ENCODE measurements around the gene NAGK. TPM values are rescaled to one million over a fixed set of nuclear protein-coding genes. Genes with fewer than 3 reads are reported as not detected.
A peak's percentile ranks its signal among the peaks of the same experiment; 100 is the strongest.
"Not testable (repeated sequence)": the region's sequence is repeated elsewhere in the genome, so short reads cannot be mapped to it uniquely, and the experiment has no call there.

NAGK gene
- total RNA-seq: 10 to 100 TPM; 46.7 to 93.8 (median 66.1) TPM

GRCh38 chr2:71068218-71069035 lies at the start of gene NAGK:
Gene NAGK (plus strand): TSS chr2:71068648. CDS start chr2:71068684, 36 bp downstream.
- 0 to 5% methylated on average over 4 to 6 of the region's 66 CpGs for WGBS, 2 donors (ENCODE audit: low coverage in 1 of 2)
- H3K27ac ChIP-seq: peak within 1 kb of the TSS; percentile 87 to 94 (median 93)
- H3K4me3 ChIP-seq: peak within 1 kb of the TSS; percentile 85 to 93
- no peaks in the 10 kb centered on the region for H3K9me3 ChIP-seq
- H3K4me1 ChIP-seq: peaks cover 0 to 52% (median 16%) of the 10 kb centered on the region in 3 donors
- ATAC-seq: peak; percentile 95
- TF ChIP-seq POLR2AphosphoS5 (IDR thresholded peaks at IDR 0.05): peak; percentile 100
- TF ChIP-seq EP300 (IDR thresholded peaks at IDR 0.05): no peak
- TF ChIP-seq CTCF (IDR thresholded peaks at IDR 0.05): peak in 2 of 4 experiments; percentile 1 to 34
- peak; percentile 99 for TF ChIP-seq POLR2A (IDR thresholded peaks at IDR 0.05)
- H3K36me3 ChIP-seq: peaks cover 0 to 29% of the 10 kb centered on the region in 2 donors
- no peaks in the 10 kb centered on the region for H3K27me3 ChIP-seq

GRCh38 chr2:71019989-71020388 lies 48.5 kb upstream of the NAGK start:
- H3K27ac ChIP-seq, H3K27me3 ChIP-seq, H3K4me1 ChIP-seq, H3K9me3 ChIP-seq, H3K4me3 ChIP-seq, H3K36me3 ChIP-seq, ATAC-seq: not testable (repeated sequence)
- WGBS, 2 donors (ENCODE audit: low coverage in 1 of 2): 77 to 93% methylated on average over 5 to 6 of the region's 6 CpGs

- WGBS, 2 donors (ENCODE audit: low coverage in 1 of 2): 83 to 85% methylated on average over 1 to 7 of the region's 14 CpGs
- not testable (repeated sequence) for H3K9me3 ChIP-seq, H3K27me3 ChIP-seq, ATAC-seq, H3K4me1 ChIP-seq, H3K27ac ChIP-seq, H3K36me3 ChIP-seq, H3K4me3 ChIP-seq
These were observed 47.1 kb upstream of the NAGK start for GRCh38 chr2:71021394-71021793.

- H3K36me3 ChIP-seq, H3K4me1 ChIP-seq, H3K27me3 ChIP-seq, H3K27ac ChIP-seq, H3K4me3 ChIP-seq, H3K9me3 ChIP-seq, ATAC-seq: not testable (repeated sequence)
- WGBS, 2 donors (ENCODE audit: low coverage in 1 of 2): 42 to 79% methylated on average over 2 to 8 of the region's 15 CpGs
These were observed 44.8 kb upstream of the NAGK start for GRCh38 chr2:71023553-71024243.

GRCh38 chr2:71036296-71036695 lies 32.2 kb upstream of the NAGK start:
- not testable (repeated sequence) for H3K27me3 ChIP-seq, H3K4me1 ChIP-seq, ATAC-seq, H3K4me3 ChIP-seq, H3K36me3 ChIP-seq, H3K27ac ChIP-seq, H3K9me3 ChIP-seq
- WGBS, 2 donors (ENCODE audit: low coverage in 1 of 2): 95% methylated on average over 7 of the region's 8 CpGs; no CpG with 5 or more reads in 1 of the 2 donors

- peaks cover 26% of the 10 kb centered on the region for H3K27me3 ChIP-seq
- 66 to 76% methylated on average over 3 to 4 of the region's 4 CpGs for WGBS, 2 donors (ENCODE audit: low coverage in 1 of 2)
- ATAC-seq: no peak
- no peaks in the 10 kb centered on the region for H3K4me1 ChIP-seq
- TF ChIP-seq CTCF (IDR thresholded peaks at IDR 0.05): no peak
- TF ChIP-seq POLR2A (IDR thresholded peaks at IDR 0.05): no peak
- no peak for TF ChIP-seq EP300 (IDR thresholded peaks at IDR 0.05)
- TF ChIP-seq POLR2AphosphoS5 (IDR thresholded peaks at IDR 0.05): no peak
- no peaks in the 10 kb centered on the region for H3K36me3 ChIP-seq
- no peak overlapping the region for H3K27ac ChIP-seq
- no peak overlapping the region for H3K4me3 ChIP-seq
- no peaks in the 10 kb centered on the region for H3K9me3 ChIP-seq
These were observed 26.2 kb upstream of the NAGK start for GRCh38 chr2:71042287-71042686.
